Peyer's patch (tissue), 4 donors: ENCODE data around the gene MDM4.

Experiments
- POLR2A ChIP-seq, 2 donors: fragments of 450-650 bp; IDR thresholded peaks; one replicate each; pipeline ENCODE4 v1.5.1; 2017; ENCODE audit warnings: antibody characterized with exemption in 2 of 2, mild to moderate bottlenecking in 2 of 2, moderate library complexity in 2 of 2
- TF ChIP-seq, protein P1 (sequence below), 6 experiments: fragments of 450-650 bp in 4 of 6; fragments of 200-600 bp in 2 of 6; sonication (generic) in 1 of 6; IDR thresholded peaks; one replicate each; pipeline ENCODE4 v1.5.1; 2017 to 2019; ENCODE audit warnings: antibody characterized with exemption in 6 of 6, mild to moderate bottlenecking in 3 of 6, moderate library complexity in 1 of 6

DNA sequence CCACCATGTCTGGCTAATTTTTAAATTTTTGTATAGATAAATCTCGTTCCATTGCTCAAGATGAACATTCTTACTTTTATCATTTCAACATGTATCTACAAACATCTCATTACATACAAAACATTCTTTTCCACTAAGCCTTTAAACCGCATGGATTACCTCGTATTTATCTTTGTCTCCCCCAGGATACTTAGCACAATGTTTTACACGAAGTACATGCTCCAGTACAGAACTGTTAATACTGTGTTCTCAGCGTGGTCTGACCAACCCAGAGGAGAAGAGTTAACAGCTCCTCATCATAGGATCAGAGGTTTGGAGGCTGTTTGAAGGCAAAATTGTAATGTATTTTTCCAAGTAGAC lies 29.0 kb upstream of the MDM4 start:
- TF ChIP-seq POLR2A (IDR thresholded peaks at IDR 0.05): no peak
- TF ChIP-seq, protein P1, sequence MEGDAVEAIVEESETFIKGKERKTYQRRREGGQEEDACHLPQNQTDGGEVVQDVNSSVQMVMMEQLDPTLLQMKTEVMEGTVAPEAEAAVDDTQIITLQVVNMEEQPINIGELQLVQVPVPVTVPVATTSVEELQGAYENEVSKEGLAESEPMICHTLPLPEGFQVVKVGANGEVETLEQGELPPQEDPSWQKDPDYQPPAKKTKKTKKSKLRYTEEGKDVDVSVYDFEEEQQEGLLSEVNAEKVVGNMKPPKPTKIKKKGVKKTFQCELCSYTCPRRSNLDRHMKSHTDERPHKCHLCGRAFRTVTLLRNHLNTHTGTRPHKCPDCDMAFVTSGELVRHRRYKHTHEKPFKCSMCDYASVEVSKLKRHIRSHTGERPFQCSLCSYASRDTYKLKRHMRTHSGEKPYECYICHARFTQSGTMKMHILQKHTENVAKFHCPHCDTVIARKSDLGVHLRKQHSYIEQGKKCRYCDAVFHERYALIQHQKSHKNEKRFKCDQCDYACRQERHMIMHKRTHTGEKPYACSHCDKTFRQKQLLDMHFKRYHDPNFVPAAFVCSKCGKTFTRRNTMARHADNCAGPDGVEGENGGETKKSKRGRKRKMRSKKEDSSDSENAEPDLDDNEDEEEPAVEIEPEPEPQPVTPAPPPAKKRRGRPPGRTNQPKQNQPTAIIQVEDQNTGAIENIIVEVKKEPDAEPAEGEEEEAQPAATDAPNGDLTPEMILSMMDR (IDR thresholded peaks at IDR 0.05): no peak
